Dermis blood vessel endothelial cell (primary cell): ENCODE data around the gene SLC12A3. TPM values are rescaled to one million over a fixed set of nuclear protein-coding genes. Genes with fewer than 3 reads are reported as not detected.

Experiments
- DNase-seq: peaks from one replicate; pipeline ENCODE4 v3.0.0; 2010
- total RNA-seq: library from RNA; depleted of rRNA; stranded (reverse); fragments of >200 nt; gene quantifications from 2 replicates; pipeline ENCODE4 v1.2.3, GENCODE V29; 2014

Gene SLC12A3
- total RNA-seq, 1 donor from 2014 or later, result not detected

- DNase-seq, result no peak
Measured at GRCh38 chr16:56895813-56896212, 30.8 kb downstream of the SLC12A3 start.

- no peak for DNase-seq
Measured at GRCh38 chr16:56896244-56896643, 31.2 kb downstream of the SLC12A3 start.

GRCh38 chr16:56897026-56897799 lies 32.2 kb downstream of the SLC12A3 start:
- no peak for DNase-seq

GRCh38 chr16:56898847-56899246 lies 33.8 kb downstream of the SLC12A3 start:
- DNase-seq, result no peak

- no peak for DNase-seq
Measured at GRCh38 chr16:56903866-56904265, 38.9 kb downstream of the SLC12A3 start.

- DNase-seq, result no peak
Measured at GRCh38 chr16:56907401-56907800, 42.4 kb downstream of the SLC12A3 start.

GRCh38 chr16:56909527-56909979 lies 44.5 kb downstream of the SLC12A3 start:
- DNase-seq, result no peak

GRCh38 chr16:56910112-56910511 lies 45.1 kb downstream of the SLC12A3 start:
- no peak for DNase-seq

GRCh38 chr16:56910654-56911539 lies 45.9 kb downstream of the SLC12A3 start:
- DNase-seq, result peak; percentile 36

GRCh38 chr16:56911771-56912571 lies 47.0 kb downstream of the SLC12A3 start:
- DNase-seq, result no peak

GRCh38 chr16:56912746-56913708 lies 48.0 kb downstream of the SLC12A3 start:
- DNase-seq, result no peak

- DNase-seq, result no peak
Measured at GRCh38 chr16:56914896-56915295, 49.9 kb downstream of the SLC12A3 start.

GRCh38 chr16:56915336-56916119 lies 50.5 kb downstream of the SLC12A3 start:
- DNase-seq, result peak; percentile 58

- DNase-seq, result no peak
Measured at GRCh38 chr16:56916571-56917403, 51.8 kb downstream of the SLC12A3 start.

GRCh38 chr16:56918467-56919012 lies 53.5 kb downstream of the SLC12A3 start:
- no peak for DNase-seq

GRCh38 chr16:56919099-56919800 lies 54.2 kb downstream of the SLC12A3 start:
- DNase-seq, result no peak

GRCh38 chr16:56921571-56921970 lies 56.6 kb downstream of the SLC12A3 start:
- DNase-seq, result no peak

- no peak for DNase-seq
Measured at GRCh38 chr16:56923481-56924091, 58.6 kb downstream of the SLC12A3 start.
